ENCODE measurements around the gene ARMC9. TPM values are rescaled to one million over a fixed set of nuclear protein-coding genes. Genes with fewer than 3 reads are reported as not detected.

ARMC9 gene
- total RNA-seq, 3 donors from 2014 or later = 10.9 to 32.2 (median 11.9) TPM

DNA sequence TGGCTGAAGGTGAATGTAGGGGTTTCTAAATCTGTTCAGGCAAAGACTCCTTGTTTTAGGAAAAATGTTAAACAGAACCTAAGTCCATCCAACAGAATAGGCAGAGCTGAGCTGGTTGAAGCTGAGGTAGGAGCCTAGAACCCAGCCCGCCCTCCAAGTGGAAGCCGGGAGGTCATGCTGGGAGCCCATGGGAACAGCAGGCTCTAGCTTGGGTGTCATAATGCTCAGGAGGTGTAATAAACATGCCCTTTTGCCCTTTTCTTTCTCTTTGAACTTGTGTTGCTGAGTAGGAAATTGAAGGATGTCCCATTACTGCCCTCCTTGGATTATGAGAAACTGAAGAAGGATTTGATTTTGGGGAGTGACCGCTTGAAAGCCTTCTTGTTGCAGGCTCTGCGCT, 60.3 kb downstream of the ARMC9 start:
- TF ChIP-seq, protein P1, sequence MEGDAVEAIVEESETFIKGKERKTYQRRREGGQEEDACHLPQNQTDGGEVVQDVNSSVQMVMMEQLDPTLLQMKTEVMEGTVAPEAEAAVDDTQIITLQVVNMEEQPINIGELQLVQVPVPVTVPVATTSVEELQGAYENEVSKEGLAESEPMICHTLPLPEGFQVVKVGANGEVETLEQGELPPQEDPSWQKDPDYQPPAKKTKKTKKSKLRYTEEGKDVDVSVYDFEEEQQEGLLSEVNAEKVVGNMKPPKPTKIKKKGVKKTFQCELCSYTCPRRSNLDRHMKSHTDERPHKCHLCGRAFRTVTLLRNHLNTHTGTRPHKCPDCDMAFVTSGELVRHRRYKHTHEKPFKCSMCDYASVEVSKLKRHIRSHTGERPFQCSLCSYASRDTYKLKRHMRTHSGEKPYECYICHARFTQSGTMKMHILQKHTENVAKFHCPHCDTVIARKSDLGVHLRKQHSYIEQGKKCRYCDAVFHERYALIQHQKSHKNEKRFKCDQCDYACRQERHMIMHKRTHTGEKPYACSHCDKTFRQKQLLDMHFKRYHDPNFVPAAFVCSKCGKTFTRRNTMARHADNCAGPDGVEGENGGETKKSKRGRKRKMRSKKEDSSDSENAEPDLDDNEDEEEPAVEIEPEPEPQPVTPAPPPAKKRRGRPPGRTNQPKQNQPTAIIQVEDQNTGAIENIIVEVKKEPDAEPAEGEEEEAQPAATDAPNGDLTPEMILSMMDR (IDR thresholded peaks at IDR 0.05) = no peak

DNA sequence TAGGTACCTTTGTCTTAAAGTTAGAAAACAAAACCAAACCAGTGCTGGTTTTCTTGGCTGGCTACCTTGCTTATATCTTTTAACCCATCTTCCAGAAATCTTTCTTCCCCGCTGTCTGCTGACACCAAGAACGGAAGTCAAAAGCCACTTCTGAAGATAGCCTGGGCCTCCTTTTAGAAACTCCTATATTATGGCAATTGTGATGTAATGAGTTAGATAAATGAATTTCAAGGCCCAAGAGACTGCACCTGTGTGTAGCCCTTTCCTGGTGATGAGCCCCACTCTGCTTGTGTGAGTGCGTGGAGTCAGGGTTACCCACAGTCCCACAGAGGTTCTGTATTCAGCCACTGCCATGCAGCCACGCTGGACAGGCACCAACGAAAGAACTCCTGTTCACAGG, 60.7 kb downstream of the ARMC9 start:
- no peak overlapping the region for H3K4me3 ChIP-seq
- H3K4me1 ChIP-seq (ENCODE audit: low read depth) = peaks cover 16% of the 10 kb centered on the region
- H3K36me3 ChIP-seq (ENCODE audit: low read depth) = no peaks in the 10 kb centered on the region
- DNase-seq (no peak), ATAC-seq (no peak)
- TF ChIP-seq, protein P1 (IDR thresholded peaks at IDR 0.05) = no peak
- H3K9me3 ChIP-seq = no peaks in the 10 kb centered on the region
- intact Hi-C loops (cut with DNase I, micrococcal nuclease) = no loop called here

More for the DNA sequence above, 60.3 kb downstream of the ARMC9 start:
- peaks cover 16% of the 10 kb centered on the region for H3K4me1 ChIP-seq (ENCODE audit: low read depth)
- no peaks in the 10 kb centered on the region for H3K36me3 ChIP-seq (ENCODE audit: low read depth)
- no peaks in the 10 kb centered on the region for H3K9me3 ChIP-seq
- ATAC-seq (peak; percentile 92), DNase-seq (peak in 2 of 3 donors; percentile 46 to 49)
- intact Hi-C loops (cut with DNase I, micrococcal nuclease) = no loop called here
- no peak overlapping the region for H3K4me3 ChIP-seq

DNA sequence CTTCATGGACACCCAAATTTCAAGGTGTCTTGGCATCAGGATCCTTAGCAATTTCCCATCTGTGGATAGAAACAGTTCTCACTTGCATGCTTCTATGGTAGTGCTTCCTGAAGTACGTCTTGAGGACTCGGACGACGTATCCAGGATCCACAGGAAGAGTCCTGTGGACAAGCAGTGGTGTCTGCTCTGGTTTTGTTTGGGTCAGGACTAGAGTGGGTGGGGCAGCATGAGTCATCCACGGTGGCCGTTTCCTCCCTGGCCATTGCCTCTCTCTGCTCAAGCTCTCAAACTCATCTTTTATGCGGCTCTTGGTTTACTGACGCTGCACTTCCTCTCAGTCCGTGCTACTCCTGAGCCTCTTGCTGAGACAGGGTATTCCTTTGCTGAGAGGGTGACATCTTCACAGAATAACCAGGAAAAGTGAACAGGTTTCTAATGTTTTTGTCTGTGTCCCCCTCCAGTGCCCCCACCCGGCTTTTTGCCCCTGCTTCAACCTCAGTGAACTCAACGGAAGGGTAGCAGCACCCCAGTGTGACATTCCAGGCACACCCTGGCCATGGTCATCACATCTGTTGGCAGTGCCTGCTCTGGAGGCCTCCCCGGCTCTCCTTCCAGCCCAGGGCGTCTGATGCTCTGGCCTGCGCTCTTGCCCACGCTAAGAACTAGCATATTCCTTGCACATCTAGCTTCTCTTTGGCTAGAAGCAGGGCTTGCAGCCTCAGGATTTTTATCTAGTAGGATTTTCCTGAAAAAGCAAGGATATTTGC, 62.2 kb downstream of the ARMC9 start:
- peaks cover 16% of the 10 kb centered on the region for H3K4me1 ChIP-seq (ENCODE audit: low read depth)
- H3K9me3 ChIP-seq = no peaks in the 10 kb centered on the region
- no peaks in the 10 kb centered on the region for H3K36me3 ChIP-seq (ENCODE audit: low read depth)
- TF ChIP-seq, protein P1 (IDR thresholded peaks at IDR 0.05) = no peak
- ATAC-seq (peak; percentile 43), DNase-seq (no peak)
- no peak overlapping the region for H3K4me3 ChIP-seq
- intact Hi-C loops (cut with DNase I, micrococcal nuclease) = no loop called here

DNA sequence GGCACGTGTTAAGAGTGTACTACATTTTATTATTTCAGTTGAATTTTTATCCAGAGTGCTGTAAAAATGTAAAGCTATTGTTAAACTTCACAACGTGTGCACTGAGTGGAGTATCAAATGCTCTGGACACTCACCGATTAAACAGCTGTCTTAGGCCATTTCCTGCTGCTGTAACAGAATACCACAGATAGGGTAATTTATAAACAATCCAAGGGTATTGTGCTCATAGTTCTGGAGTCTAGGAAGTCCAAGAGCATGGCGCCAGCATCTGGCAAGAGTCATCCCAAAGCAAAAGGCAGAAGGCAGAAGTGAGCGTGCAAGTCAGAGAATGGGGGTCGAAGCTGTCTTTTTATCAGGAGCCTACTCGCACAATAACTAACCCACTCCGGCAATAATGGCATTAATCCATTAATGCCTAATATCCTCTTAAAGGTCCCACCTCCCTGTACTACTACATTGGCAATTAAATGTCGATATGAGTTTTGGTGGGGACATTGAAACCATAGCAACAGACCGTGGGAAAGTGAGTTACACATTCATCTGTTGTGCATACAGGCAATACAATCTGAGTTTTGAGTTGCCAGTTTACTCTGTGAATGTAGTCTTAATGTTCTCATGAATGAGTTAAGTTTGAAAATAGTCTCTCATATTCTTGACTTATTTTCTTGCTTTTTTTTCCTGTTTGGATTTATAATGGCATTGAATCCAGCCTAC, 64.8 kb downstream of the ARMC9 start:
- H3K9me3 ChIP-seq = no peaks in the 10 kb centered on the region
- H3K4me3 ChIP-seq = no peak overlapping the region
- TF ChIP-seq, protein P1 (IDR thresholded peaks at IDR 0.05) = no peak
- intact Hi-C loops (cut with DNase I, micrococcal nuclease) = no loop called here
- H3K36me3 ChIP-seq (ENCODE audit: low read depth) = no peaks in the 10 kb centered on the region
- peaks cover 12% of the 10 kb centered on the region for H3K4me1 ChIP-seq (ENCODE audit: low read depth)
- ATAC-seq (no peak), DNase-seq (no peak)

DNA sequence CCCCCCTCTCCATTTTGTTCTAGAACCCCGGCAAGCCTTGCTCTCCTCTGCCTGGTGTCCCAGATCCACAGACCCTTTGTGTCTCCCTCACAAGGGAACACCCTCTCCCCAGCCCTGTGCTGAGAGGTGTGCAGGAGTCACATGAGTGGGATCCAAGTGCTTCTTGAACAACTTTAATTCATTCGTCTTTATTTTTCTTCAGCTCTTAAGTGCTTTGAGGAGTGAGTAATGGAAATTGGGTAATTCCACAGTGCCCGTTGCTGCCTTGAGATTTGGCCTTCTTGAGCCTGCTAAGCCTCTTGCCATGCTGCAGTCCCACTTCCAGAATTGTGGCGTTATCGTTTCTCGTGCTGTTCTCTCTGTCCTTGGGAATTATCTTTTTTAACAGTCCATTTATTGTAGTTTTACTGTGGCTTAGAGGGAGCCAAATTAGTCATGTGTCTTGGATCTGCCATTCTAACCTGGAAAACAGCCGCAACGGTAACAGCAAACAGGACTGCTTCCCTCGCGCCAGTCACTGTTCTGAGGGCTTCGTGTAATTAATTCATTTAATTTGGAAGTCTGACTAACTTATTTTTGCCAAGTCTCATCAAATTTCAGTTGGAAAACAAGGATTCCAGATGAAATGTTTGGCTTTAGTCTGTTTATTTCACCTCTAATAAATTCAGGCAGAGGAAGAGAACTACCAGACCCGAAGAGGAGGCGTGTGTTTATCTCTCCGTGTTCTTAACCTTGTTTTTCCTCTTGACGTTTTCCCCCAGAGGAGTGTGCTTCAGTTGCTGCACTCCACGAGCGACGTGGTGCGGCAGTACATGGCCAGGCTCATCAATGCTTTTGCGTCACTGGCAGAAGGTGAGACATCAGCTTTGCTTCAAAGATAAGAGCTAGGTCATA, 72.0 kb downstream of the ARMC9 start:
- ATAC-seq = no peak
- intact Hi-C loops (cut with DNase I, micrococcal nuclease) = loop anchor here in 1 of 2 donors (10.0 kb wide), 1 partner anchor 46 kb away; no protein-coding TSS in a partner anchor
- H3K4me1 ChIP-seq (ENCODE audit: low read depth) = no peaks in the 10 kb centered on the region
- DNase-seq = no peak
- no peaks in the 10 kb centered on the region for H3K36me3 ChIP-seq (ENCODE audit: low read depth)
- H3K4me3 ChIP-seq = no peak overlapping the region
- TF ChIP-seq, protein P1 (IDR thresholded peaks at IDR 0.05) = no peak
- no peaks in the 10 kb centered on the region for H3K9me3 ChIP-seq
